Neuron (in vitro differentiated cells): Measurements from ENCODE around the gene TMEM132D.

ENCODE experiments used
- H2AFZ ChIP-seq: one replicate; pipeline ENCODE4 v1.6.1; 2013; ENCODE audit warnings: low read depth, mild to moderate bottlenecking, inconsistent platforms, low read length, moderate library complexity
- H3K27me3 ChIP-seq: one replicate; pipeline ENCODE4 v1.6.1; 2013; ENCODE audit warnings: low read length; ENCODE audit not compliant: insufficient read depth
- H3K36me3 ChIP-seq: one replicate; pipeline ENCODE4 v1.6.1; 2013; ENCODE audit warnings: low read length; ENCODE audit not compliant: insufficient read depth
- H3K4me1 ChIP-seq: one replicate; pipeline ENCODE4 v1.6.1; 2013; ENCODE audit warnings: low read length; ENCODE audit not compliant: insufficient read depth
- H3K4me3 ChIP-seq: 2 replicates; pipeline ENCODE4 v1.5.1; 2013; ENCODE audit warnings: mild to moderate bottlenecking, low read length, moderate library complexity
- H3K9me3 ChIP-seq: one replicate; pipeline ENCODE4 v1.6.1; 2013; ENCODE audit warnings: low read length

The TMEM132D gene

GRCh38 chr12:129534966-129535750 lies 368.7 kb downstream of the TMEM132D start:
- H3K9me3 ChIP-seq, result no peaks in the 10 kb centered on the region
- H3K27me3 ChIP-seq, result no peaks in the 10 kb centered on the region
- no peaks in the 10 kb centered on the region for H3K4me1 ChIP-seq
- no peak overlapping the region for H2AFZ ChIP-seq
- no peaks in the 10 kb centered on the region for H3K36me3 ChIP-seq
- H3K4me3 ChIP-seq, result no peak overlapping the region

GRCh38 chr12:129532707-129533499 lies 370.9 kb downstream of the TMEM132D start:
- no peaks in the 10 kb centered on the region for H3K36me3 ChIP-seq
- no peak overlapping the region for H2AFZ ChIP-seq

GRCh38 chr12:129532082-129532481 lies 371.7 kb downstream of the TMEM132D start:
- H3K9me3 ChIP-seq, result no peaks in the 10 kb centered on the region
- no peaks in the 10 kb centered on the region for H3K36me3 ChIP-seq
- H2AFZ ChIP-seq, result no peak overlapping the region
- H3K4me1 ChIP-seq, result no peaks in the 10 kb centered on the region
- no peak overlapping the region for H3K4me3 ChIP-seq
- H3K27me3 ChIP-seq, result no peaks in the 10 kb centered on the region

More at GRCh38 chr12:129532707-129533499, 370.9 kb downstream of the TMEM132D start:
- no peaks in the 10 kb centered on the region for H3K9me3 ChIP-seq
- no peaks in the 10 kb centered on the region for H3K4me1 ChIP-seq
- no peaks in the 10 kb centered on the region for H3K27me3 ChIP-seq
- H3K4me3 ChIP-seq, result no peak overlapping the region

- H3K27me3 ChIP-seq, result no peaks in the 10 kb centered on the region
- no peak overlapping the region for H3K4me3 ChIP-seq
- no peak overlapping the region for H2AFZ ChIP-seq
- no peaks in the 10 kb centered on the region for H3K4me1 ChIP-seq
- H3K36me3 ChIP-seq, result no peaks in the 10 kb centered on the region
- H3K9me3 ChIP-seq, result no peaks in the 10 kb centered on the region
These were observed 372.8 kb downstream of the TMEM132D start for GRCh38 chr12:129530984-129531383.

- Histone ChIP-seq H3K27me3 (no peaks in the 10 kb centered on the region), H3K9me3 (no peaks in the 10 kb centered on the region), H2AFZ (no peak overlapping the region), H3K4me3 (no peak overlapping the region), H3K36me3 (no peaks in the 10 kb centered on the region), H3K4me1 (no peaks in the 10 kb centered on the region)
These were observed 373.3 kb downstream of the TMEM132D start for GRCh38 chr12:129530517-129530916.

- no peaks in the 10 kb centered on the region for H3K27me3 ChIP-seq
- no peaks in the 10 kb centered on the region for H3K9me3 ChIP-seq
- H3K36me3 ChIP-seq, result no peaks in the 10 kb centered on the region
- no peaks in the 10 kb centered on the region for H3K4me1 ChIP-seq
- no peak overlapping the region for H2AFZ ChIP-seq
- H3K4me3 ChIP-seq, result no peak overlapping the region
These were observed 376.3 kb downstream of the TMEM132D start for GRCh38 chr12:129527506-129527905.

- Histone ChIP-seq H3K4me3 (no peak overlapping the region), H3K9me3 (no peaks in the 10 kb centered on the region), H3K36me3 (no peaks in the 10 kb centered on the region), H2AFZ (no peak overlapping the region), H3K27me3 (no peaks in the 10 kb centered on the region), H3K4me1 (no peaks in the 10 kb centered on the region)
These were observed 380.2 kb downstream of the TMEM132D start for GRCh38 chr12:129523621-129524020.

- no peak overlapping the region for H2AFZ ChIP-seq
These were observed 383.1 kb downstream of the TMEM132D start for GRCh38 chr12:129520739-129521138.

GRCh38 chr12:129503802-129504201 lies 400.0 kb downstream of the TMEM132D start:
- H3K9me3 ChIP-seq, result no peaks in the 10 kb centered on the region
- no peak overlapping the region for H2AFZ ChIP-seq
- no peaks in the 10 kb centered on the region for H3K36me3 ChIP-seq
- H3K4me1 ChIP-seq, result no peaks in the 10 kb centered on the region
- H3K27me3 ChIP-seq, result no peaks in the 10 kb centered on the region
- H3K4me3 ChIP-seq, result no peak overlapping the region

More at GRCh38 chr12:129520739-129521138, 383.1 kb downstream of the TMEM132D start:
- Histone ChIP-seq H3K4me1 (no peaks in the 10 kb centered on the region), H3K27me3 (no peaks in the 10 kb centered on the region), H3K36me3 (no peaks in the 10 kb centered on the region), H3K9me3 (no peaks in the 10 kb centered on the region), H3K4me3 (no peak overlapping the region)

GRCh38 chr12:129496226-129496625 lies 407.6 kb downstream of the TMEM132D start:
- Histone ChIP-seq H3K4me3 (no peak overlapping the region), H3K27me3 (no peaks in the 10 kb centered on the region), H3K36me3 (no peaks in the 10 kb centered on the region), H3K9me3 (no peaks in the 10 kb centered on the region), H2AFZ (no peak overlapping the region), H3K4me1 (no peaks in the 10 kb centered on the region)

GRCh38 chr12:129494766-129495165 lies 409.1 kb downstream of the TMEM132D start:
- H3K36me3 ChIP-seq, result no peaks in the 10 kb centered on the region
- no peaks in the 10 kb centered on the region for H3K4me1 ChIP-seq
- no peak overlapping the region for H3K4me3 ChIP-seq
- no peaks in the 10 kb centered on the region for H3K9me3 ChIP-seq
- H3K27me3 ChIP-seq, result no peaks in the 10 kb centered on the region
- no peak overlapping the region for H2AFZ ChIP-seq

GRCh38 chr12:129494260-129494659 lies 409.6 kb downstream of the TMEM132D start:
- no peak overlapping the region for H2AFZ ChIP-seq
- no peaks in the 10 kb centered on the region for H3K36me3 ChIP-seq
- H3K27me3 ChIP-seq, result no peaks in the 10 kb centered on the region
- no peaks in the 10 kb centered on the region for H3K4me1 ChIP-seq
- H3K9me3 ChIP-seq, result no peaks in the 10 kb centered on the region
- H3K4me3 ChIP-seq, result no peak overlapping the region

GRCh38 chr12:129489100-129489676 lies 414.6 kb downstream of the TMEM132D start:
- no peaks in the 10 kb centered on the region for H3K4me1 ChIP-seq
- H3K27me3 ChIP-seq, result no peaks in the 10 kb centered on the region
- no peak overlapping the region for H2AFZ ChIP-seq
- no peaks in the 10 kb centered on the region for H3K36me3 ChIP-seq
- no peaks in the 10 kb centered on the region for H3K9me3 ChIP-seq
- H3K4me3 ChIP-seq, result no peak overlapping the region
